HL-60 (cell line): ENCODE data around the gene DDI2.

Experiments
- CTCF ChIP-seq: IDR thresholded peaks from one replicate; pipeline ENCODE4 v1.5.1; 2011; ENCODE audit warnings: low read length, control low read depth, inconsistent platforms; ENCODE audit not compliant: insufficient read depth
- GABPA ChIP-seq: IDR thresholded peaks from 2 replicates; pipeline ENCODE4 v1.6.1; 2012; ENCODE audit warnings: low read depth
- REST ChIP-seq: IDR thresholded peaks from 2 replicates; pipeline ENCODE4 v1.6.1; 2012; ENCODE audit warnings: low read depth; ENCODE audit not compliant: insufficient replicate concordance

DNA sequence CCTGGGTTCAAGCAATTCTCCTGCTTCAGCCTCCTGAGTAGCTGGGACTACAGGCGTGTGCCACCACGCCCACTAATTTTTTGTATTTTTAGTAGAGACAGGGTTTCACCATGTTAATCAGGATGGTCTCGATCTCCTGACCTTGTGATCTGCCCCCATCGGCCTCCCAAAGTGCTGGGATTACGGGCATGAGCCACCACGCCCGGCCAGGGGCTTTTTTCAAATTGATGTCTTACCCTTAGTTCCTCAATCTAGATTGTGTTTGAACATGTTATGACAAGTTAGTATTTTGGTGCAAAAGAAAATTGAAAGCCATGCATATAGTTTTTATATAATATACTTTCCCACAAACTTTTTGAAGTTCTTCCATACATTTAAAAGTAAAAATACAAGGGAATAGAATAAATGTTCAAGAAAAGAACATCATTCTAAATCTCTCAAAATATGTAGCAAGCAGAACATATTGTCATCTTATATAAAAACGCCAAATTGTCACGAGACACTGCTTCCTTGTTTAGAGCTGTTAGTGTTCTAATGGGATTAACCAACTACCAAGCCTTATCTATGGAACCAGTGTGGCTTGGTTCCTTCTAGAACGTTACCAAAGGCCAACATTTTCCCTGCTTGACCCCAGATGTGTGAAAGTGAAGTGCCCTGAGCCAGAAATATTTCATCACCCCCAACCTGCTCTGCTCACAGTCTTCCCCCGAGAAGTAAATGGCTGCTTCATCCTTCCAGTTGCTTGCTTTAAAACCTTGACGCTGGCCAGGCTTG, 57.3 kb downstream of the DDI2 start:
- TF ChIP-seq CTCF (no peak), GABPA (no peak), REST (no peak)
